ENCODE measurements around the gene PGAP2. TPM values are rescaled to one million over a fixed set of nuclear protein-coding genes. Genes with fewer than 3 reads are reported as not detected.

PGAP2 gene
- total RNA-seq, 4 donors from 2014 or later, result 8.1 to 15.1 (median 10.8) TPM

GRCh38 chr11:3815845-3816244 is 7.5 kb downstream of the PGAP2 start:
- peaks cover 0 to 15% (median 0%) of the 10 kb centered on the region in 3 donors for H3K36me3 ChIP-seq
- no peak for DNase-seq (ENCODE audit: low spot score in 2 of 2)
- no peak overlapping the region for H3K4me3 ChIP-seq
- no peaks in the 10 kb centered on the region for H3K9me3 ChIP-seq
- no peaks in the 10 kb centered on the region for H3K27me3 ChIP-seq
- no peaks in the 10 kb centered on the region for H3K4me1 ChIP-seq
- TF ChIP-seq CTCF (IDR thresholded peaks at IDR 0.05) (no peak), POLR2A (IDR thresholded peaks at IDR 0.05) (no peak), EP300 (IDR thresholded peaks at IDR 0.05) (no peak)
- no peak overlapping the region for H3K27ac ChIP-seq
- WGBS, 2 donors, result 68 to 74% methylated on average over 4 of the region's 4 CpGs

GRCh38 chr11:3816673-3817072 is 8.3 kb downstream of the PGAP2 start:
- Histone ChIP-seq H3K4me1 (no peaks in the 10 kb centered on the region), H3K27ac (no peak overlapping the region), H3K27me3 (no peaks in the 10 kb centered on the region), H3K4me3 (no peak overlapping the region), H3K36me3 (peaks cover 0 to 7% (median 0%) of the 10 kb centered on the region in 3 donors), H3K9me3 (no peaks in the 10 kb centered on the region)
- no peak for DNase-seq (ENCODE audit: low spot score in 2 of 2)
- WGBS, 2 donors, result 66 to 78% methylated on average over 2 of the region's 2 CpGs
- no peak for TF ChIP-seq EP300 (IDR thresholded peaks at IDR 0.05)
- TF ChIP-seq POLR2A (IDR thresholded peaks at IDR 0.05), result no peak
- no peak for TF ChIP-seq CTCF (IDR thresholded peaks at IDR 0.05)

GRCh38 chr11:3817181-3817800 is 8.9 kb downstream of the PGAP2 start:
- Histone ChIP-seq H3K4me1 (no peaks in the 10 kb centered on the region), H3K36me3 (peaks cover 0 to 6% (median 0%) of the 10 kb centered on the region in 3 donors), H3K4me3 (no peak overlapping the region), H3K9me3 (no peaks in the 10 kb centered on the region), H3K27me3 (no peaks in the 10 kb centered on the region), H3K27ac (no peak overlapping the region)
- 82 to 85% methylated on average over 10 of the region's 10 CpGs for WGBS, 2 donors
- DNase-seq (ENCODE audit: low spot score in 2 of 2), result no peak
- TF ChIP-seq POLR2A (IDR thresholded peaks at IDR 0.05) (no peak), CTCF (IDR thresholded peaks at IDR 0.05) (no peak), EP300 (IDR thresholded peaks at IDR 0.05) (no peak)

GRCh38 chr11:3820971-3821370 is 12.6 kb downstream of the PGAP2 start:
- TF ChIP-seq POLR2A (IDR thresholded peaks at IDR 0.05), result no peak
- no peak for TF ChIP-seq EP300 (IDR thresholded peaks at IDR 0.05)
- no peak for TF ChIP-seq CTCF (IDR thresholded peaks at IDR 0.05)
- no peaks in the 10 kb centered on the region for H3K4me1 ChIP-seq
- DNase-seq (ENCODE audit: low spot score in 2 of 2), result no peak
- no peaks in the 10 kb centered on the region for H3K27me3 ChIP-seq
- peaks cover 0 to 27% (median 0%) of the 10 kb centered on the region in 3 donors for H3K36me3 ChIP-seq
- no peaks in the 10 kb centered on the region for H3K9me3 ChIP-seq
- H3K4me3 ChIP-seq, result no peak overlapping the region
- H3K27ac ChIP-seq, result no peak overlapping the region
- WGBS, 2 donors, result 100% methylated on average over 2 of the region's 2 CpGs

GRCh38 chr11:3822312-3822711 is 14.0 kb downstream of the PGAP2 start:
- Histone ChIP-seq H3K4me3 (no peak overlapping the region), H3K27ac (no peak overlapping the region), H3K4me1 (peaks cover 0 to 12% (median 0%) of the 10 kb centered on the region in 4 donors), H3K9me3 (no peaks in the 10 kb centered on the region), H3K36me3 (peaks cover 0 to 40% (median 8%) of the 10 kb centered on the region in 3 donors), H3K27me3 (no peaks in the 10 kb centered on the region)
- DNase-seq (ENCODE audit: low spot score in 2 of 2), result no peak
- 98% methylated on average over 7 of the region's 7 CpGs for WGBS, 2 donors
- TF ChIP-seq EP300 (IDR thresholded peaks at IDR 0.05), result no peak
- TF ChIP-seq CTCF (IDR thresholded peaks at IDR 0.05), result no peak
- TF ChIP-seq POLR2A (IDR thresholded peaks at IDR 0.05), result no peak
